Cardiac muscle cell (in vitro differentiated cells and primary cell): ENCODE results near the gene ENTPD2. TPM values are rescaled to one million over a fixed set of nuclear protein-coding genes. Genes with fewer than 3 reads are reported as not detected.

Experiments
- DNase-seq, 2 donors: peaks; one replicate each; pipeline versions ENCODE4 v3.0.0 to v3.0.0-alpha.2; 2010 to 2017; ENCODE audit warnings: low read depth in 1 of 2, low spot score in 1 of 2
- H3K27ac ChIP-seq: fragments of 200-600 bp; sonication (generic); 2 replicates; pipeline ENCODE4 v1.5.1; 2016
- H3K27me3 ChIP-seq: fragments of 200-600 bp; sonication (generic); 2 replicates; pipeline ENCODE4 v1.6.0; 2016; ENCODE audit warnings: control low read depth
- H3K36me3 ChIP-seq: fragments of 200-600 bp; sonication (generic); 2 replicates; pipeline ENCODE4 v1.5.1; 2016; ENCODE audit warnings: control low read depth
- H3K4me1 ChIP-seq: fragments of 200-600 bp; sonication (generic); 2 replicates; pipeline ENCODE4 v1.8.1; 2017; ENCODE audit warnings: low read depth, mild to moderate bottlenecking, mixed run types
- H3K4me3 ChIP-seq: fragments of 200-600 bp; sonication (generic); 2 replicates; pipeline ENCODE4 v1.5.1; 2016; ENCODE audit warnings: mild to moderate bottlenecking
- H3K9me3 ChIP-seq: fragments of 200-600 bp; sonication (generic); 2 replicates; pipeline ENCODE4 v1.5.1; 2017; ENCODE audit warnings: low read depth, mild to moderate bottlenecking, control low read depth
- CTCF ChIP-seq: IDR thresholded peaks from 2 replicates; pipeline ENCODE4 v1.5.1; 2012; ENCODE audit warnings: low read depth, mild to moderate bottlenecking, low read length
- polyA plus RNA-seq: library from polyadenylated mRNA; unstranded; fragments of >200 nt; fragmentation: Nextera tagmentation; extraction: Ambion mirVana; gene quantifications from 2 replicates; pipeline ENCODE4 v1.2.1, GENCODE V29; 2016
- total RNA-seq: library from RNA; depleted of rRNA; stranded (reverse); fragments of >200 nt; gene quantifications from 2 replicates; pipeline ENCODE4 v1.2.3, GENCODE V29; 2016

The ENTPD2 gene
- total and polyA plus RNA-seq, 2 experiments from 2014 or later = not detected

GRCh38 chr9:137086531-137087408, 32.9 kb upstream of the ENTPD2 start, which contains the start of gene MAN1B1:
Gene MAN1B1, plus strand, starts transcription at chr9:137086985. Its CDS starts 15 bp downstream, at chr9:137087000.
- no peak for TF ChIP-seq CTCF
- H3K4me3 ChIP-seq = peak within 1 kb of the TSS; percentile 66
- no peaks in the 10 kb centered on the region for H3K27me3 ChIP-seq
- H3K27ac ChIP-seq = peak within 1 kb of the TSS; percentile 86
- H3K4me1 ChIP-seq = peaks cover 4% of the 10 kb centered on the region
- no peaks in the 10 kb centered on the region for H3K9me3 ChIP-seq
- peaks cover 3% of the 10 kb centered on the region for H3K36me3 ChIP-seq
- peak; percentile 99 for DNase-seq

- H3K36me3 ChIP-seq = peaks cover 3% of the 10 kb centered on the region
- peak; percentile 36 to 37 for DNase-seq
- peak overlapping the region; percentile 36 for H3K27ac ChIP-seq
- H3K4me3 ChIP-seq = peak overlapping the region; percentile 66
- H3K9me3 ChIP-seq = no peaks in the 10 kb centered on the region
- H3K4me1 ChIP-seq = peaks cover 4% of the 10 kb centered on the region
- no peak for TF ChIP-seq CTCF
- no peaks in the 10 kb centered on the region for H3K27me3 ChIP-seq
These were observed 32.2 kb upstream of the ENTPD2 start for GRCh38 chr9:137085920-137086530.

GRCh38 chr9:137084526-137084925, 30.7 kb upstream of the ENTPD2 start:
- H3K4me1 ChIP-seq = peaks cover 4% of the 10 kb centered on the region
- H3K4me3 ChIP-seq = no peak overlapping the region
- DNase-seq = no peak
- H3K36me3 ChIP-seq = no peaks in the 10 kb centered on the region
- H3K27me3 ChIP-seq = peaks cover 6% of the 10 kb centered on the region
- no peak overlapping the region for H3K27ac ChIP-seq
- no peaks in the 10 kb centered on the region for H3K9me3 ChIP-seq
- TF ChIP-seq CTCF = no peak

- H3K27me3 ChIP-seq = peaks cover 16% of the 10 kb centered on the region
- TF ChIP-seq CTCF = no peak
- H3K9me3 ChIP-seq = no peaks in the 10 kb centered on the region
- H3K27ac ChIP-seq = no peak overlapping the region
- no peaks in the 10 kb centered on the region for H3K36me3 ChIP-seq
- H3K4me3 ChIP-seq = no peak overlapping the region
- DNase-seq = peak in 1 of 2 donors; percentile 94
- peaks cover 4% of the 10 kb centered on the region for H3K4me1 ChIP-seq
These were observed 29.6 kb upstream of the ENTPD2 start for GRCh38 chr9:137083394-137084004.

DNA sequence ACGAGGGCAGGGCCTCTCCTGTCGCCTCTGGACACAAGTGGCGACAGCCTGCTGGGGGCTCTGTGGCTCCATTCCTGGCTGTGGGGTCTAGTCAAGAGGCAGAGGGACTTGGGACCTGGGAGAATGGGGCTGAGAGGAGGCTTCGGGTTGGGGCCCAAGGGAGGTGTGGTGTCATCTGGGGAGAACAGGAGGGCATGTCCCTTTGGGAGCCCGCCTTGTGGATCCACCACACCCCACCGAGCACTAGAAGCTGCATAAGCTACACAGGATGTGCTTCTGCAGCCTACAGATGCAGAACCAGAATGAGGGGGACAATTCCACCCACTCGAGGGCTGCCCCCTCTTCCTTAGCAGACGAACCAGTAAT, 29.0 kb upstream of the ENTPD2 start:
- no peaks in the 10 kb centered on the region for H3K9me3 ChIP-seq
- no peak for DNase-seq
- no peak for TF ChIP-seq CTCF
- peaks cover 22% of the 10 kb centered on the region for H3K27me3 ChIP-seq
- H3K27ac ChIP-seq = no peak overlapping the region
- H3K4me3 ChIP-seq = no peak overlapping the region
- H3K36me3 ChIP-seq = no peaks in the 10 kb centered on the region
- peaks cover 4% of the 10 kb centered on the region for H3K4me1 ChIP-seq
